GM12878 (cell line): ENCODE results near the gene SLC25A26. TPM values are rescaled to one million over a fixed set of nuclear protein-coding genes. Genes with fewer than 3 reads are reported as not detected.

Experiments
- ATAC-seq: fragments of 200-7000 bp; cut with Tn5 transposase; 3 replicates; pipeline ENCODE4 v1.9.1; 2020; ENCODE audit warnings: mild to moderate bottlenecking, moderate library complexity
- BruUV-seq: library from RNA; stranded (reverse); fragments of 400-500 nt; replicated peaks from 2 replicates; lab custom pipeline; 2021; lab: Mats Ljungman, UMichigan
- CTCF ChIA-PET: fragments of 300-600 bp; sonication (Branson Sonifier 250); formaldehyde crosslinking; extraction: SDS; loops from one replicate; lab custom pipeline; 2021; ENCODE audit warnings: inconsistent platforms; lab: Yijun Ruan, JAX
- POLR2A ChIA-PET: fragments of 350-600 bp; formaldehyde crosslinking; extraction: SDS; loops from one replicate; lab custom pipeline; 2021; ENCODE audit warnings: inconsistent platforms; lab: Charles Lee
- RAD21 ChIA-PET: fragments of 300-600 bp; sonication (Branson Sonifier 250); formaldehyde crosslinking; loops from one replicate; lab custom pipeline; 2023; ENCODE audit warnings: antibody characterized with exemption; ENCODE audit not compliant: unreplicated experiment; lab: Charles Lee
- SMC1A ChIA-PET: fragments of 300-600 bp; sonication (Branson Sonifier 250); formaldehyde crosslinking; loops from one replicate; lab custom pipeline; 2023; ENCODE audit not compliant: unreplicated experiment, uncharacterized antibody; lab: Charles Lee
- DNase-seq: peaks from one replicate; pipeline ENCODE4 v3.0.0-alpha.2; 2011; ENCODE audit warnings: low read depth, low spot score
- FAIRE-seq: peaks from 3 replicates; lab custom pipeline; 2011; peaks lifted over from hg19 to GRCh38; lab: Jason Lieb, UNC
- H2AFZ ChIP-seq: 2 replicates; pipeline ENCODE4 v1.6.0; 2011; ENCODE audit warnings: low read depth, low read length, control low read depth; ENCODE audit not compliant: control insufficient read depth
- H3K27ac ChIP-seq: 2 replicates; pipeline ENCODE4 v1.5.1; 2011; ENCODE audit warnings: control low read depth; ENCODE audit not compliant: control insufficient read depth, insufficient read depth
- H3K27me3 ChIP-seq, 2 experiments: replicated peaks in 1 of 2; 2 replicates each; pipeline versions ENCODE4 v1.6.0 to v1.6.1; 2011; ENCODE audit warnings: low read length in 1 of 2; ENCODE audit not compliant: control insufficient read depth in 2 of 2, insufficient read depth in 2 of 2
- H3K36me3 ChIP-seq, 2 experiments: 2 replicates each; pipeline ENCODE4 v1.5.1; 2011; ENCODE audit warnings: low read length in 1 of 2; ENCODE audit not compliant: control insufficient read depth in 2 of 2, insufficient read depth in 2 of 2
- H3K4me1 ChIP-seq: 2 replicates; pipeline ENCODE4 v1.6.1; 2011; ENCODE audit warnings: mild to moderate bottlenecking, low read length, moderate library complexity, mixed read lengths; ENCODE audit not compliant: control insufficient read depth, insufficient read depth
- H3K4me2 ChIP-seq: 2 replicates; pipeline ENCODE4 v1.6.0; 2011; ENCODE audit warnings: control low read depth; ENCODE audit not compliant: control insufficient read depth, insufficient read depth
- H3K4me3 ChIP-seq: fragments of 200-600 bp; sonication (generic); 2 replicates; pipeline ENCODE4 v1.5.1; 2016
- H3K79me2 ChIP-seq: 2 replicates; pipeline ENCODE4 v1.6.0; 2011; ENCODE audit warnings: low read length; ENCODE audit not compliant: control insufficient read depth, insufficient read depth
- H3K9ac ChIP-seq: 2 replicates; pipeline ENCODE4 v1.8.0; 2011; ENCODE audit warnings: low read length, control low read depth, mixed read lengths; ENCODE audit not compliant: control insufficient read depth, insufficient read depth
- H3K9me3 ChIP-seq: replicated peaks from 3 replicates; pipeline ENCODE4 v1.5.1; 2011; ENCODE audit warnings: mild to moderate bottlenecking, low read length; ENCODE audit not compliant: control insufficient read depth, insufficient read depth
- H4K20me1 ChIP-seq: 2 replicates; pipeline ENCODE4 v1.6.0; 2011; ENCODE audit not compliant: control insufficient read depth, insufficient read depth
- DPF2 ChIP-seq: fragments of 450-650 bp; IDR thresholded peaks from 2 replicates; pipeline ENCODE4 v1.6.1; 2017; ENCODE audit warnings: mild to moderate bottlenecking
- KAT2A ChIP-seq: conservative IDR thresholded peaks from 2 replicates; pipeline ENCODE4 v1.6.1; 2011; ENCODE audit warnings: low read depth, low read length; ENCODE audit not compliant: control insufficient read depth
- MEF2A ChIP-seq: IDR thresholded peaks from 2 replicates; pipeline ENCODE4 v1.6.1; 2011; ENCODE audit warnings: low read depth, mild to moderate bottlenecking, low read length, moderate library complexity; ENCODE audit not compliant: insufficient read depth
- MTA3 ChIP-seq: IDR thresholded peaks from 2 replicates; pipeline ENCODE4 v1.6.1; 2012; ENCODE audit warnings: low read length, inconsistent platforms, borderline replicate concordance
- NKRF ChIP-seq: fragments of 450-650 bp; conservative IDR thresholded peaks from 2 replicates; pipeline ENCODE4 v1.6.1; 2017; ENCODE audit warnings: mild to moderate bottlenecking, moderate library complexity
- PAX8 ChIP-seq: fragments of 450-650 bp; IDR thresholded peaks from 2 replicates; pipeline ENCODE4 v1.6.1; 2017; ENCODE audit warnings: mild to moderate bottlenecking, moderate library complexity
- RFX5 ChIP-seq: IDR thresholded peaks from 2 replicates; pipeline ENCODE4 v1.6.1; 2011; ENCODE audit warnings: low read depth, low read length, improper control_type of control experiment
- RUNX3 ChIP-seq: IDR thresholded peaks from 2 replicates; pipeline ENCODE4 v1.6.1; 2012; ENCODE audit warnings: low read length, inconsistent platforms
- STAT3 ChIP-seq: IDR thresholded peaks from 2 replicates; pipeline ENCODE4 v1.6.1; 2011; ENCODE audit warnings: low read depth, low read length, improper control_type of control experiment
- TCF3 ChIP-seq: IDR thresholded peaks from 2 replicates; pipeline ENCODE4 v1.6.1; 2012; ENCODE audit warnings: low read depth, mild to moderate bottlenecking, low read length, borderline replicate concordance; ENCODE audit not compliant: insufficient read depth
- WGBS: methylation state at CpG from one replicate; pipeline ENCODE4 v1.1.6; 2016; ENCODE audit warnings: low lambda C conversion rate; ENCODE audit not compliant: insufficient replicate concordance, insufficient coverage; ENCODE audit errors: missing lambda C conversion rate; 5-methylcytosine and 5-hydroxymethylcytosine counted together
- in situ Hi-C: fragments of 300-500 bp; cut with MboI; formaldehyde crosslinking; loops from 9 replicates; pipeline ENCODE4 v1.14.3; 2018; ENCODE audit warnings: mixed read lengths
- intact Hi-C: fragments of 100-400 bp; cut with micrococcal nuclease; formaldehyde crosslinking; loops from one replicate; pipeline ENCODE4 v1.14.2; 2022; ENCODE audit not compliant: unreplicated experiment
- polyA plus RNA-seq, 11 experiments: library from polyadenylated mRNA; depleted of rRNA in 4 of 11; unstranded in 6 of 11; stranded (reverse) in 5 of 11; fragments of >200 nt; fragmentation: Nextera tagmentation in 4 of 11; fragmentation: Illumina TruSeq in 1 of 11; extraction: Ambion mirVana in 4 of 11; extraction: Trizol in 1 of 11; gene quantifications; 1 replicate in 1 of 11; 2 replicates in 10 of 11; pipeline versions ENCODE4 v1.2.1 to v1.2.3, GENCODE V29; 2011 to 2016; ENCODE audit warnings: inconsistent platforms in 2 of 11, missing spikeins in 2 of 11, low read depth in 1 of 11
- total RNA-seq, 4 experiments: library from RNA; depleted of rRNA in 3 of 4; stranded (reverse); fragments of >200 nt in 3 of 4; fragmentation: Illumina TruSeq in 1 of 4; extraction: Trizol in 1 of 4; gene quantifications; 2 replicates each; pipeline versions ENCODE4 v1.2.1 to v1.2.3, GENCODE V29; 2013 to 2021
- TF ChIP-seq, protein P1 (sequence below): IDR thresholded peaks from 2 replicates; pipeline ENCODE4 v1.6.1; 2012; ENCODE audit warnings: low read length, inconsistent platforms

SLC25A26 gene
- total and polyA plus RNA-seq, 10 of the 15 experiments (the other 5 are each of a cell fraction or from before 2014, with no cell fraction given), result 14.6 to 49.7 (median 24.9) TPM

- RAD21 ChIA-PET, result no interaction called here
- H4K20me1 ChIP-seq, result no peaks in the 10 kb centered on the region
- no peak overlapping the region for H3K9ac ChIP-seq
- H3K79me2 ChIP-seq, result no peaks in the 10 kb centered on the region
- in situ Hi-C loops (no loop called here), intact Hi-C loops (no loop called here)
- H3K4me2 ChIP-seq, result no peak overlapping the region
- WGBS, result 0% methylated on average over 1 of the region's 1 CpG
- H3K27me3 ChIP-seq, result no peaks in the 10 kb centered on the region; a peak in 1 of 4 replicates
- H3K4me1 ChIP-seq, result no peaks in the 10 kb centered on the region
- ATAC-seq (no peak), DNase-seq (no peak)
- SMC1A ChIA-PET, result interaction anchor here (0.7 kb wide), 1 partner anchor 24 kb away, joined by 3 read pairs; no protein-coding TSS in a partner anchor
- CTCF ChIA-PET, result no interaction called here
- TF ChIP-seq, protein P1, sequence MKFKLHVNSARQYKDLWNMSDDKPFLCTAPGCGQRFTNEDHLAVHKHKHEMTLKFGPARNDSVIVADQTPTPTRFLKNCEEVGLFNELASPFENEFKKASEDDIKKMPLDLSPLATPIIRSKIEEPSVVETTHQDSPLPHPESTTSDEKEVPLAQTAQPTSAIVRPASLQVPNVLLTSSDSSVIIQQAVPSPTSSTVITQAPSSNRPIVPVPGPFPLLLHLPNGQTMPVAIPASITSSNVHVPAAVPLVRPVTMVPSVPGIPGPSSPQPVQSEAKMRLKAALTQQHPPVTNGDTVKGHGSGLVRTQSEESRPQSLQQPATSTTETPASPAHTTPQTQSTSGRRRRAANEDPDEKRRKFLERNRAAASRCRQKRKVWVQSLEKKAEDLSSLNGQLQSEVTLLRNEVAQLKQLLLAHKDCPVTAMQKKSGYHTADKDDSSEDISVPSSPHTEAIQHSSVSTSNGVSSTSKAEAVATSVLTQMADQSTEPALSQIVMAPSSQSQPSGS, result no peak
- TF ChIP-seq MTA3 (no peak), MEF2A (no peak), RFX5 (no peak), STAT3 (no peak), PAX8 (no peak), RUNX3 (no peak), DPF2 (no peak), NKRF (no peak), TCF3 (no peak), KAT2A (no peak)
- TF ChIP-seq, all 136 proteins: peak for 0
- no peak for FAIRE-seq
- Histone ChIP-seq H3K36me3 (no peaks in the 10 kb centered on the region), H2AFZ (no peak overlapping the region), H3K4me3 (no peak overlapping the region), H3K27ac (no peak overlapping the region), H3K9me3 (no peaks in the 10 kb centered on the region)
- POLR2A ChIA-PET, result interaction anchor here (0.9 kb wide), 1 partner anchor 9 kb away, joined by 3 read pairs; no protein-coding TSS in a partner anchor
- no TSS peak for BruUV-seq
Observed at GRCh38 chr3:66177026-66177425, 43.8 kb upstream of the SLC25A26 start.
